HepG2 (cell line): ENCODE measurements around the gene PRPF18. TPM values are rescaled to one million over a fixed set of nuclear protein-coding genes. Genes with fewer than 3 reads are reported as not detected.
A peak's percentile ranks its signal among the peaks of the same experiment; 100 is the strongest.

Experiments
- AFF4 ChIP-seq: sonication (generic); formaldehyde crosslinking; IDR thresholded peaks from 2 replicates; pipeline ENCODE4 v1.4.0; 2020; ENCODE audit warnings: missing genetic modification reagents
- DMAP1 ChIP-seq: IDR thresholded peaks from 2 replicates; pipeline ENCODE4 v1.6.1; 2016
- MTA3 ChIP-seq: sonication (generic); formaldehyde crosslinking; IDR thresholded peaks from 2 replicates; pipeline ENCODE4 v1.4.0; 2020; ENCODE audit warnings: missing genetic modification reagents
- PTBP1 ChIP-seq: fragments of 200-400 bp; formaldehyde crosslinking; IDR thresholded peaks from 2 replicates; pipeline ENCODE4 v1.6.1; 2018; ENCODE audit warnings: low read length, low read depth; ENCODE audit not compliant: poor library complexity, severe bottlenecking
- RAD21 ChIP-seq: fragments of 450-650 bp; formaldehyde crosslinking; IDR thresholded peaks from 2 replicates; pipeline ENCODE4 v1.5.0; 2020; ENCODE audit warnings: mild to moderate bottlenecking
- RBFOX2 ChIP-seq: fragments of 200-400 bp; formaldehyde crosslinking; IDR thresholded peaks from 2 replicates; pipeline ENCODE4 v1.6.1; 2017; ENCODE audit warnings: low read depth, mild to moderate bottlenecking, low read length
- SALL2 ChIP-seq: sonication (generic); formaldehyde crosslinking; IDR thresholded peaks from 2 replicates; pipeline ENCODE4 v1.8.1; 2023; ENCODE audit warnings: mild to moderate bottlenecking, missing genetic modification reagents, inconsistent platforms
- SAP130 ChIP-seq: IDR thresholded peaks from 2 replicates; pipeline ENCODE4 v1.6.1; 2016; ENCODE audit warnings: low read depth
- SP1 ChIP-seq, 2 experiments: fragments of 450-650 bp in 1 of 2; sonication (generic) in 1 of 2; formaldehyde crosslinking in 1 of 2; IDR thresholded peaks; 2 replicates each; pipeline versions ENCODE4 v1.4.0 to v1.6.1; 2016 to 2020; ENCODE audit warnings: missing genetic modification reagents in 1 of 2
- ZBTB38 ChIP-seq: sonication (generic); formaldehyde crosslinking; IDR thresholded peaks from 2 replicates; pipeline ENCODE4 v1.5.1; 2020; ENCODE audit warnings: mild to moderate bottlenecking, missing genetic modification reagents
- ZNF224 ChIP-seq: sonication (generic); formaldehyde crosslinking; IDR thresholded peaks from 2 replicates; pipeline ENCODE4 v1.5.0; 2020; ENCODE audit warnings: mild to moderate bottlenecking, missing genetic modification reagents
- ZNF230 ChIP-seq: sonication (generic); formaldehyde crosslinking; IDR thresholded peaks from 2 replicates; pipeline ENCODE4 v1.4.0; 2020; ENCODE audit warnings: mild to moderate bottlenecking, missing genetic modification reagents
- ZNF343 ChIP-seq: sonication (generic); formaldehyde crosslinking; IDR thresholded peaks from 2 replicates; pipeline ENCODE4 v1.4.0; 2020; ENCODE audit warnings: mild to moderate bottlenecking, missing genetic modification reagents
- polyA plus RNA-seq, 8 experiments: library from polyadenylated mRNA; depleted of rRNA in 3 of 8; stranded (reverse) in 7 of 8; unstranded in 1 of 8; fragments of >200 nt; fragmentation: Illumina TruSeq in 4 of 8; extraction: Trizol in 4 of 8; gene quantifications; 2 replicates each; pipeline versions ENCODE4 v1.2.1 to v1.2.3, GENCODE V29; 2011 to 2016; ENCODE audit warnings: low read depth in 4 of 8, missing spikeins in 1 of 8, mixed read lengths in 1 of 8; ENCODE audit not compliant: insufficient read depth in 1 of 8
- total RNA-seq, 5 experiments: library from RNA; depleted of rRNA; stranded (reverse); fragments of >200 nt; fragmentation: Illumina TruSeq; extraction: Trizol; gene quantifications; 2 replicates each; pipeline ENCODE4 v1.2.3, GENCODE V29; 2016; ENCODE audit warnings: low read depth in 1 of 5
- TF ChIP-seq, protein P1 (sequence below): sonication (generic); formaldehyde crosslinking; IDR thresholded peaks from 2 replicates; pipeline ENCODE4 v1.4.0; 2020; ENCODE audit warnings: low read depth, mild to moderate bottlenecking, missing genetic modification reagents
- TF ChIP-seq, protein P2 (sequence below): sonication (generic); formaldehyde crosslinking; IDR thresholded peaks from 2 replicates; pipeline ENCODE4 v1.4.0; 2020; ENCODE audit warnings: missing genetic modification reagents
- TF ChIP-seq, protein P3 (sequence below): sonication (generic); IDR thresholded peaks from 2 replicates; pipeline ENCODE4 v1.6.1; 2016; ENCODE audit warnings: low read depth, borderline replicate concordance
- TF ChIP-seq, protein P4 (sequence below): sonication (generic); formaldehyde crosslinking; IDR thresholded peaks from 2 replicates; pipeline ENCODE4 v1.5.0; 2020; ENCODE audit warnings: missing genetic modification reagents
- TF ChIP-seq, protein P5 (sequence below): IDR thresholded peaks from 2 replicates; pipeline ENCODE4 v1.6.1; 2018; ENCODE audit warnings: missing genetic modification reagents, mild to moderate bottlenecking, missing compliant biosample characterization

PRPF18 gene
- total and polyA plus RNA-seq, 2 of the 13 experiments (the other 11 are each of a cell fraction or from before 2014, with no cell fraction given), result 6.1 to 17.2 TPM

GRCh38 chr10:13586676-13587355, at the start of gene PRPF18 (continued):
- no peak for TF ChIP-seq MTA3 (CRISPR knock-in tag)
- TF ChIP-seq, protein P1, sequence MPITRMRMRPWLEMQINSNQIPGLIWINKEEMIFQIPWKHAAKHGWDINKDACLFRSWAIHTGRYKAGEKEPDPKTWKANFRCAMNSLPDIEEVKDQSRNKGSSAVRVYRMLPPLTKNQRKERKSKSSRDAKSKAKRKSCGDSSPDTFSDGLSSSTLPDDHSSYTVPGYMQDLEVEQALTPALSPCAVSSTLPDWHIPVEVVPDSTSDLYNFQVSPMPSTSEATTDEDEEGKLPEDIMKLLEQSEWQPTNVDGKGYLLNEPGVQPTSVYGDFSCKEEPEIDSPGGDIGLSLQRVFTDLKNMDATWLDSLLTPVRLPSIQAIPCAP, result no peak
- no peak for TF ChIP-seq PTBP1
- TF ChIP-seq, protein P2, sequence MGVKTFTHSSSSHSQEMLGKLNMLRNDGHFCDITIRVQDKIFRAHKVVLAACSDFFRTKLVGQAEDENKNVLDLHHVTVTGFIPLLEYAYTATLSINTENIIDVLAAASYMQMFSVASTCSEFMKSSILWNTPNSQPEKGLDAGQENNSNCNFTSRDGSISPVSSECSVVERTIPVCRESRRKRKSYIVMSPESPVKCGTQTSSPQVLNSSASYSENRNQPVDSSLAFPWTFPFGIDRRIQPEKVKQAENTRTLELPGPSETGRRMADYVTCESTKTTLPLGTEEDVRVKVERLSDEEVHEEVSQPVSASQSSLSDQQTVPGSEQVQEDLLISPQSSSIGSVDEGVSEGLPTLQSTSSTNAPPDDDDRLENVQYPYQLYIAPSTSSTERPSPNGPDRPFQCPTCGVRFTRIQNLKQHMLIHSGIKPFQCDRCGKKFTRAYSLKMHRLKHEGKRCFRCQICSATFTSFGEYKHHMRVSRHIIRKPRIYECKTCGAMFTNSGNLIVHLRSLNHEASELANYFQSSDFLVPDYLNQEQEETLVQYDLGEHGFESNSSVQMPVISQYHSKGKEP (CRISPR knock-in tag), result no peak
- TF ChIP-seq, protein P3, sequence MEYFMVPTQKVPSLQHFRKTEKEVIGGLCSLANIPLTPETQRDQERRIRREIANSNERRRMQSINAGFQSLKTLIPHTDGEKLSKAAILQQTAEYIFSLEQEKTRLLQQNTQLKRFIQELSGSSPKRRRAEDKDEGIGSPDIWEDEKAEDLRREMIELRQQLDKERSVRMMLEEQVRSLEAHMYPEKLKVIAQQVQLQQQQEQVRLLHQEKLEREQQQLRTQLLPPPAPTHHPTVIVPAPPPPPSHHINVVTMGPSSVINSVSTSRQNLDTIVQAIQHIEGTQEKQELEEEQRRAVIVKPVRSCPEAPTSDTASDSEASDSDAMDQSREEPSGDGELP, result peak; percentile 86
- peak; percentile 64; the same call in 1 of the 2 replicates for TF ChIP-seq DMAP1
- 0 out of 2 replicates have a peak, but pooled peaks have one; percentile 19 for TF ChIP-seq ZNF230
- no peak for TF ChIP-seq SP1 (IDR thresholded peaks at IDR 0.05)
- 0 out of 2 replicates have a peak, but pooled peaks have one; percentile 33 for TF ChIP-seq SP1 (CRISPR knock-in tag; IDR thresholded peaks at IDR 0.05)
- TF ChIP-seq, protein P4, sequence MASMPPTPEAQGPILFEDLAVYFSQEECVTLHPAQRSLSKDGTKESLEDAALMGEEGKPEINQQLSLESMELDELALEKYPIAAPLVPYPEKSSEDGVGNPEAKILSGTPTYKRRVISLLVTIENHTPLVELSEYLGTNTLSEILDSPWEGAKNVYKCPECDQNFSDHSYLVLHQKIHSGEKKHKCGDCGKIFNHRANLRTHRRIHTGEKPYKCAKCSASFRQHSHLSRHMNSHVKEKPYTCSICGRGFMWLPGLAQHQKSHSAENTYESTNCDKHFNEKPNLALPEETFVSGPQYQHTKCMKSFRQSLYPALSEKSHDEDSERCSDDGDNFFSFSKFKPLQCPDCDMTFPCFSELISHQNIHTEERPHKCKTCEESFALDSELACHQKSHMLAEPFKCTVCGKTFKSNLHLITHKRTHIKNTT (CRISPR knock-in tag), result no peak
- TF ChIP-seq, protein P5, sequence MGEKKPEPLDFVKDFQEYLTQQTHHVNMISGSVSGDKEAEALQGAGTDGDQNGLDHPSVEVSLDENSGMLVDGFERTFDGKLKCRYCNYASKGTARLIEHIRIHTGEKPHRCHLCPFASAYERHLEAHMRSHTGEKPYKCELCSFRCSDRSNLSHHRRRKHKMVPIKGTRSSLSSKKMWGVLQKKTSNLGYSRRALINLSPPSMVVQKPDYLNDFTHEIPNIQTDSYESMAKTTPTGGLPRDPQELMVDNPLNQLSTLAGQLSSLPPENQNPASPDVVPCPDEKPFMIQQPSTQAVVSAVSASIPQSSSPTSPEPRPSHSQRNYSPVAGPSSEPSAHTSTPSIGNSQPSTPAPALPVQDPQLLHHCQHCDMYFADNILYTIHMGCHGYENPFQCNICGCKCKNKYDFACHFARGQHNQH (CRISPR knock-in tag), result peak; percentile 89; the same call in 1 of the 2 replicates
- no peak; the same call in 1 of the 2 replicates for TF ChIP-seq RAD21 (CRISPR knock-in tag)
- 0 out of 2 replicates have a peak, but pooled peaks have one; percentile 63 for TF ChIP-seq ZNF224
- 0 out of 2 replicates have a peak, but pooled peaks have one; percentile 40 for TF ChIP-seq SALL2 (CRISPR knock-in tag)
- no peak for TF ChIP-seq ZNF343 (CRISPR knock-in tag)
- peak; percentile 19; the same call in 1 of the 2 replicates for TF ChIP-seq ZBTB38 (CRISPR knock-in tag)
- peak; percentile 72 for TF ChIP-seq RBFOX2
- peak; percentile 97 for TF ChIP-seq SAP130
- no peak for TF ChIP-seq AFF4
